Endothelial cell of umbilical vein (primary cell): Measurements from ENCODE around the gene ARSB. TPM values are rescaled to one million over a fixed set of nuclear protein-coding genes. Genes with fewer than 3 reads are reported as not detected.

ENCODE experiments used
- BruUV-seq: library from RNA; stranded (reverse); fragments of 400-500 nt; replicated peaks from 2 replicates; lab custom pipeline; 2021; lab: Mats Ljungman, UMichigan
- CTCF ChIA-PET: fragments of 300-600, 350-600 bp; sonication (Branson Sonifier 250); formaldehyde crosslinking; loops from one replicate; lab custom pipeline; 2021; ENCODE audit warnings: antibody characterized with exemption, inconsistent platforms; lab: Charles Lee
- POLR2A ChIA-PET: fragments of 300-600, 350-600 bp; sonication (Branson Sonifier 250); formaldehyde crosslinking; loops from one replicate; lab custom pipeline; 2021; ENCODE audit warnings: antibody characterized with exemption, inconsistent platforms; lab: Charles Lee
- DNase-seq: peaks from one replicate; pipeline ENCODE4 v3.0.0-alpha.2; 2011; ENCODE audit warnings: low read depth, low spot score
- FAIRE-seq: peaks from 2 replicates; lab custom pipeline; 2011; peaks lifted over from hg19 to GRCh38; lab: Jason Lieb, UNC
- H2AFZ ChIP-seq: 2 replicates; pipeline ENCODE4 v1.6.0; 2012; ENCODE audit warnings: low read depth, low read length, control low read depth, inconsistent platforms
- H3K27ac ChIP-seq: 2 replicates; pipeline ENCODE4 v1.5.1; 2011; ENCODE audit warnings: low read depth, mild to moderate bottlenecking, control low read depth, low read length, moderate library complexity; ENCODE audit not compliant: insufficient read depth
- H3K27me3 ChIP-seq, 2 experiments: 2 replicates each; pipeline versions ENCODE4 v1.6.0 to v1.6.1; 2011; ENCODE audit warnings: low read length in 2 of 2, mixed read lengths in 1 of 2; ENCODE audit not compliant: control insufficient read depth in 2 of 2, insufficient read depth in 2 of 2
- H3K36me3 ChIP-seq, 2 experiments: 2 replicates in 1 of 2; 3 replicates in 1 of 2; pipeline ENCODE4 v1.5.1; 2011; ENCODE audit warnings: low read length in 2 of 2, mild to moderate bottlenecking in 1 of 2, moderate library complexity in 1 of 2; ENCODE audit not compliant: control insufficient read depth in 2 of 2, insufficient read depth in 2 of 2; ENCODE audit errors: extremely low read depth in 1 of 2
- H3K4me1 ChIP-seq: 3 replicates; pipeline ENCODE4 v1.5.1; 2011; ENCODE audit warnings: mild to moderate bottlenecking, low read length; ENCODE audit not compliant: control insufficient read depth, insufficient read depth; ENCODE audit errors: extremely low read depth
- H3K4me2 ChIP-seq: 2 replicates; pipeline ENCODE4 v1.6.1; 2011; ENCODE audit warnings: low read length, control low read depth, mixed read lengths; ENCODE audit not compliant: insufficient read depth
- H3K4me3 ChIP-seq, 3 experiments: fragments of 200-600 bp in 1 of 3; sonication (generic), shearing (Covaris generic) in 1 of 3; replicated peaks in 1 of 3; 2 replicates each; pipeline ENCODE4 v1.5.1; 2011 to 2016; ENCODE audit warnings: control low read depth in 3 of 3, low read length in 3 of 3, mild to moderate bottlenecking in 2 of 3, inconsistent platforms in 1 of 3, low read depth in 1 of 3, moderate library complexity in 1 of 3; ENCODE audit not compliant: insufficient read depth in 1 of 3
- H3K79me2 ChIP-seq: 2 replicates; pipeline ENCODE4 v1.6.0; 2012; ENCODE audit warnings: low read length, inconsistent platforms; ENCODE audit not compliant: control insufficient read depth, insufficient read depth
- H3K9ac ChIP-seq: replicated peaks from 2 replicates; pipeline ENCODE3; 2011; ENCODE audit warnings: low read length, control low read depth; ENCODE audit not compliant: insufficient read depth; ENCODE audit errors: extremely low read depth
- H3K9me1 ChIP-seq: replicated peaks from 3 replicates; pipeline ENCODE4 v1.6.0; 2011; ENCODE audit warnings: mild to moderate bottlenecking, low read length; ENCODE audit not compliant: control insufficient read depth, insufficient read depth; ENCODE audit errors: extremely low read depth
- H3K9me3 ChIP-seq: replicated peaks from 2 replicates; pipeline ENCODE4 v1.5.1; 2012; ENCODE audit warnings: low read length, inconsistent platforms; ENCODE audit not compliant: control insufficient read depth, insufficient read depth
- H4K20me1 ChIP-seq: replicated peaks from 2 replicates; pipeline ENCODE3; 2011; ENCODE audit warnings: mild to moderate bottlenecking, low read length; ENCODE audit not compliant: control insufficient read depth, insufficient read depth; ENCODE audit errors: extremely low read depth
- CTCF ChIP-seq, 2 donors: IDR thresholded peaks; 1 replicate in 1 of 2; 2 replicates in 1 of 2; pipeline ENCODE4 v1.5.1; 2011; ENCODE audit warnings: low read length in 2 of 2, mild to moderate bottlenecking in 2 of 2, moderate library complexity in 2 of 2, control low read depth in 1 of 2, inconsistent platforms in 1 of 2, low read depth in 1 of 2; ENCODE audit not compliant: insufficient read depth in 1 of 2; ENCODE audit errors: extremely low read depth in 1 of 2
- EZH2 ChIP-seq: IDR thresholded peaks from 2 replicates; pipeline ENCODE4 v1.6.1; 2012; ENCODE audit warnings: borderline replicate concordance, low read depth, mild to moderate bottlenecking, moderate library complexity, low read length, inconsistent platforms; ENCODE audit not compliant: severe bottlenecking
- FOS ChIP-seq: IDR thresholded peaks from 2 replicates; pipeline ENCODE4 v1.6.1; 2011; ENCODE audit warnings: mild to moderate bottlenecking, low read length, moderate library complexity, borderline replicate concordance; ENCODE audit not compliant: insufficient read depth
- GATA2 ChIP-seq: IDR thresholded peaks from 2 replicates; pipeline ENCODE4 v1.7.0; 2011; ENCODE audit warnings: low read depth, mild to moderate bottlenecking, moderate library complexity, mixed read lengths, low read length; ENCODE audit not compliant: insufficient read length, insufficient read depth
- JUN ChIP-seq: IDR thresholded peaks from 2 replicates; pipeline ENCODE4 v1.6.1; 2011; ENCODE audit warnings: borderline replicate concordance, low read depth; ENCODE audit not compliant: insufficient read length, insufficient read depth
- MAX ChIP-seq: IDR thresholded peaks from 2 replicates; pipeline ENCODE4 v1.6.1; 2011; ENCODE audit not compliant: insufficient read depth, insufficient read length
- MYC ChIP-seq: IDR thresholded peaks from one replicate; pipeline ENCODE4 v1.6.1; 2011; ENCODE audit warnings: mild to moderate bottlenecking, low read depth, low read length
- POLR2A ChIP-seq: IDR thresholded peaks from 2 replicates; pipeline ENCODE4 v1.6.1; 2012; ENCODE audit warnings: low read depth, mild to moderate bottlenecking, control low read depth, low read length
- POLR2AphosphoS5 ChIP-seq: IDR thresholded peaks from 2 replicates; pipeline ENCODE4 v1.6.1; 2012; ENCODE audit warnings: low read depth, mild to moderate bottlenecking, control low read depth, low read length, moderate library complexity; ENCODE audit not compliant: insufficient read depth
- dilution Hi-C: fragments of 300-500 bp; cut with MboI; formaldehyde crosslinking; loops from one replicate; pipeline ENCODE4 v1.15.0; 2019; ENCODE audit warnings: low sequenced_read_pairs; ENCODE audit not compliant: extremely low pct_ligation_motif_present
- intact Hi-C: fragments of 100-400 bp; cut with micrococcal nuclease; formaldehyde crosslinking; loops from one replicate; pipeline ENCODE4 v1.10.0; 2022
- polyA plus RNA-seq, 4 experiments: library from polyadenylated mRNA; depleted of rRNA in 3 of 4; stranded (reverse) in 3 of 4; unstranded in 1 of 4; fragments of >200 nt; gene quantifications; 2 replicates each; pipeline versions ENCODE4 v1.2.1 to v1.2.3, GENCODE V29; 2011 to 2012; ENCODE audit warnings: missing spikeins in 1 of 4
- total RNA-seq: library from RNA; stranded (reverse); gene quantifications from 2 replicates; pipeline ENCODE4 v1.2.3, GENCODE V29; 2021

ARSB gene
- total and polyA plus RNA-seq, 2 donors (not counting 3 experiments of a cell fraction or from before 2014, with no cell fraction given) = 17.2 to 25.8 TPM

- Histone ChIP-seq H3K9me1 (no peaks in the 10 kb centered on the region), H3K79me2 (no peaks in the 10 kb centered on the region), H3K9ac (no peak overlapping the region), H3K36me3 (no peaks in the 10 kb centered on the region), H3K4me2 (no peak overlapping the region), H3K27me3 (no peaks in the 10 kb centered on the region), H3K27ac (no peak overlapping the region), H3K9me3 (no peaks in the 10 kb centered on the region), H4K20me1 (no peaks in the 10 kb centered on the region), H2AFZ (no peak overlapping the region), H3K4me1 (peaks cover 10% of the 10 kb centered on the region), H3K4me3 (no peak overlapping the region)
- ChIA-PET CTCF (interaction anchor here (1.1 to 1.3 kb wide), 2 partner anchors 32 to 36 kb away, joined by 4 to 5 read pairs; no protein-coding TSS in a partner anchor), POLR2A (no interaction called here)
- no peak for DNase-seq
- no TSS peak for BruUV-seq
- intact Hi-C loops = loop anchor here (10.0 kb wide), 1 partner anchor 624 kb away; the partner anchor contains the start of gene SCAMP1
- dilution Hi-C loops = no loop called here
- TF ChIP-seq JUN (no peak), POLR2A (no peak), MYC (no peak), EZH2 (no peak), CTCF (IDR thresholded peaks at IDR 0.05; ENCODE audit: extremely low read depth in 1 of 2, insufficient read depth in 1 of 2, low read depth in 1 of 2, low read length in 2 of 2) (no peak), POLR2AphosphoS5 (no peak), MAX (no peak), FOS (no peak), GATA2 (no peak)
- FAIRE-seq = no peak
Measured at GRCh38 chr5:78989080-78989479, 4.0 kb upstream of the ARSB start.
